ENCODE measurements around the gene ASIC4.

Gene ASIC4

DNA sequence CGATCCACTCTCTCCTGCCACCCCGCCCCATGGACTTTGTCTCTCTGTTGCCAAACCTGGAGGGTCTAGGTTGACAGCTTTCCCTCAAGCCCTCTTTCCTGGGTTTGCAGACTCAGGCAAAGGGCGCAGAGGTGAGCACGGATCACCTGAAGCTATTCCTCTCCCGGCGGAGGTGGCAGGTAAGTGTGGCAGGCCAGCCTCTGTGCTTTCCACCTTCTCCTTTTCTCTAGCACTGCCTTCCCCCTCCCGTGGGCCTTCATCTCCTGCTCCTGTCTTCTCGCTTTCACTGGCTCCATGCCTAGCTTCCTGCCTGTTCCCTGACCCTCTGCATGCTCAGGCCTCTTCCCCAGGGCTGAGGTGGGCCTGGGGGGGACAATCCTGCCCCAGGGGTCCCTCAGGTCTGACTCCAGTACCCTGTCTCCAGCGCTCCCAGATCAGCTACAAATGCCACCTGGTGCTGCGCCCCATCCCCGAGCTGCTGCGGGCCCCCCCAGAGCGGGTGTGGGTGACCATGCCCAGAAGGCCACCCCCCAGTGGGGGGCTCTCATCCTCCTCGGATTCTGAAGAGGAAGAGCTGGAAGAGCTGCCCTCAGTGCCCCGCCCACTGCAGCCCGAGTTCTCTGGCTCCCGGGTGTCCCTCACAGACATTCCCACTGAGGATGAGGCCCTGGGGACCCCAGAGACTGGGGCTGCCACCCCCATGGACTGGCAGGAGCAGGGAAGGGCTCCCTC, 31.4 kb upstream of the ASIC4 start:
- DNase-seq (ENCODE audit: low spot score) = no peak

DNA sequence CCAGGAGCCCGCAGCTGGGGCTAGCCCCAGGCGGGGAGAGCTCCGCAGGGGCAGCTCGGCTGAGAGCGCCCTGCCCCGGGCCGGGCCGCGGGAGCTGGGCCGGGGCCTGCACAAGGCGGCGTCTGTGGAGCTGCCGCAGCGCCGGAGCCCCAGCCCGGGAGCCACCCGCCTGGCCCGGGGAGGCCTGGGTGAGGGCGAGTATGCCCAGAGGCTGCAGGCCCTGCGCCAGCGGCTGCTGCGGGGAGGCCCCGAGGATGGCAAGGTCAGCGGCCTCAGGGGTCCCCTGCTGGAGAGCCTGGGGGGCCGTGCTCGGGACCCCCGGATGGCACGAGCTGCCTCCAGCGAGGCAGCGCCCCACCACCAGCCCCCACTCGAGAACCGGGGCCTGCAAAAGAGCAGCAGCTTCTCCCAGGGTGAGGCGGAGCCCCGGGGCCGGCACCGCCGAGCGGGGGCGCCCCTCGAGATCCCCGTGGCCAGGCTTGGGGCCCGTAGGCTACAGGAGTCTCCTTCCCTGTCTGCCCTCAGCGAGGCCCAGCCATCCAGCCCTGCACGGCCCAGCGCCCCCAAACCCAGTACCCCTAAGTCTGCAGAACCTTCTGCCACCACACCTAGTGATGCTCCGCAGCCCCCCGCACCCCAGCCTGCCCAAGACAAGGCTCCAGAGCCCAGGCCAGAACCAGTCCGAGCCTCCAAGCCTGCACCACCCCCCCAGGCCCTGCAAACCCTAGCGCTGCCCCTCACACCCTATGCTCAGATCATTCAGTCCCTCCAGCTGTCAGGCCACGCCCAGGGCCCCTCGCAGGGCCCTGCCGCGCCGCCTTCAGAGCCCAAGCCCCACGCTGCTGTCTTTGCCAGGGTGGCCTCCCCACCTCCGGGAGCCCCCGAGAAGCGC, 30.6 kb upstream of the ASIC4 start:
- no peak for DNase-seq (ENCODE audit: low spot score)

DNA sequence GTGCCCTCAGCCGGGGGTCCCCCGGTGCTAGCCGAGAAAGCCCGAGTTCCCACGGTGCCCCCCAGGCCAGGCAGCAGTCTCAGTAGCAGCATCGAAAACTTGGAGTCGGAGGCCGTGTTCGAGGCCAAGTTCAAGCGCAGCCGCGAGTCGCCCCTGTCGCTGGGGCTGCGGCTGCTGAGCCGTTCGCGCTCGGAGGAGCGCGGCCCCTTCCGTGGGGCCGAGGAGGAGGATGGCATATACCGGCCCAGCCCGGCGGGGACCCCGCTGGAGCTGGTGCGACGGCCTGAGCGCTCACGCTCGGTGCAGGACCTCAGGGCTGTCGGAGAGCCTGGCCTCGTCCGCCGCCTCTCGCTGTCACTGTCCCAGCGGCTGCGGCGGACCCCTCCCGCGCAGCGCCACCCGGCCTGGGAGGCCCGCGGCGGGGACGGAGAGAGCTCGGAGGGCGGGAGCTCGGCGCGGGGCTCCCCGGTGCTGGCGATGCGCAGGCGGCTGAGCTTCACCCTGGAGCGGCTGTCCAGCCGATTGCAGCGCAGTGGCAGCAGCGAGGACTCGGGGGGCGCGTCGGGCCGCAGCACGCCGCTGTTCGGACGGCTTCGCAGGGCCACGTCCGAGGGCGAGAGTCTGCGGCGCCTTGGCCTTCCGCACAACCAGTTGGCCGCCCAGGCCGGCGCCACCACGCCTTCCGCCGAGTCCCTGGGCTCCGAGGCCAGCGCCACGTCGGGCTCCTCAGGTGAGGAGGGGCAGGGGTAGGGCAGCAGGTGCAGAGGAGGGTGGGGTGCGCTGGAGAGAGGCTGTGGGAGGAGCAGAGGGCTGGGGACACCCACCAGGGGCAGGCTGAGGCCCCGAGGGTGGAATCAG, 29.7 kb upstream of the ASIC4 start:
- no peak for DNase-seq (ENCODE audit: low spot score)

DNA sequence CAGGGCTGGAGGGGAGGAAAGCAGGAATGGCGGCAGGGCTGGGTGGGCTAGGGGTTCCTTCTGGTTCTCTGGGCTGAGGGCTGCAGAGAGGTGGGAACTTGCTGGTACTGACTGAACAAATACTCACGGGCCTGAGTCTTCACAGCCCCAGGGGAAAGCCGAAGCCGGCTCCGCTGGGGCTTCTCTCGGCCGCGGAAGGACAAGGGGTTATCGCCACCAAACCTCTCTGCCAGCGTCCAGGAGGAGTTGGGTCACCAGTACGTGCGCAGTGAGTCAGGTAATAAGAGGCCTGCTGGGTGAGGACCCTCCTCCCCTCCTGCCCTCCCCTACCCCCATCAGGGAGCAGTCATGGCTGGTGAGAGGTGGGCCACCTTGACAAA, 29.1 kb upstream of the ASIC4 start:
- DNase-seq (ENCODE audit: low spot score) = no peak

DNA sequence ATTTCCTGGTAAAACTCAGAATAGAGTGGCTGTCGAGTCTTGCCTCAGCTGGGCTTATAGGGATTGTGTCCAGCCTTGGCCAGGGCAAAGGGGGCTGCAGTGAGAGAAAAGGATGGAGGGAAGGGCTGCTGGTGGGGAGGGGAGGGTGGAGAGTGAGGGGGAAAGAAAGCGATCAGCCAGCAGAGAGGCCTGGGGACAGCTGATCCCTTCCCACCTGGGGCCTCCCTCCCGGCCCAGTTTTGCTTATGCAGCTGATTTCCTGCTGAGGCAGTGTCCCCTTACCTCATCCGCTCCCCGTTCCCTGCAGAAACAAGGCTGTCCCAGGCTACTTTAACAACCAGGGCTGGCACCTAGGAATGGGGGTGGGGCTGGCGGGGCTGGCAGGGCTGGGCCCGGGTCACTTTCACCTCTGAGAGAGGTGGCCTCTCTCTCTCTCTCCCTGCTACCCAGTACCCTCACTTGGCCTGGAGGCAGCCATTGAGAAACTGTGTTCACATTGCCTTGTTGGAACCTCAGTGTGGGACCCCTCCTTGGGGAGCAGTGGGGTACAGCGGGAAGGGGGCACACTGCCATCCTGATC, 27.8 kb upstream of the ASIC4 start:
- DNase-seq (ENCODE audit: low spot score) = no peak

DNA sequence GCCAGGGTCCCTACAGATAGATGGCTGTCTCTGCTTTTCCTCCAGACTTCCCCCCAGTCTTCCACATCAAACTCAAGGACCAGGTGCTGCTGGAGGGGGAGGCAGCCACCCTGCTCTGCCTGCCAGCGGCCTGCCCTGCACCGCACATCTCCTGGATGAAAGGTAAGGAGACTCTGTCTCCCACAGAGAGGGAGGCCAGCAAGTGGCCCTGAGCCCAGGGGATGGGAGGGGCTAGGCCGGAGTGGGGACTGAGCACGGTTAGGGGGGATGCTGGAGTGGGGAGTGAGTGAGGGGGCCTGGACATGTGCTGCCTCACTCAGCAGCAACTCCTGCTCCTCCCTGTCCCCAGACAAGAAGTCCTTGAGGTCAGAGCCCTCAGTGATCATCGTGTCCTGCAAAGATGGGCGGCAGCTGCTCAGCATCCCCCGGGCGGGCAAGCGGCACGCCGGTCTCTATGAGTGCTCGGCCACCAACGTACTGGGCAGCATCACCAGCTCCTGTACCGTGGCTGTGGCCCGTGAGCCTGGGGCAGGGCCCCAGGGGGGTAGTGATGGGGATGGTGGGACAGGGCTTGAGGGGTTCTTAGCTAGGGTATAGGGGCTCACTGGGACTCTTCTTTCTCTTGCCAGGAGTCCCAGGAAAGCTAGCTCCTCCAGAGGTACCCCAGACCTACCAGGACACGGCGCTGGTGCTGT, 26.0 kb upstream of the ASIC4 start:
- DNase-seq (ENCODE audit: low spot score) = no peak

DNA sequence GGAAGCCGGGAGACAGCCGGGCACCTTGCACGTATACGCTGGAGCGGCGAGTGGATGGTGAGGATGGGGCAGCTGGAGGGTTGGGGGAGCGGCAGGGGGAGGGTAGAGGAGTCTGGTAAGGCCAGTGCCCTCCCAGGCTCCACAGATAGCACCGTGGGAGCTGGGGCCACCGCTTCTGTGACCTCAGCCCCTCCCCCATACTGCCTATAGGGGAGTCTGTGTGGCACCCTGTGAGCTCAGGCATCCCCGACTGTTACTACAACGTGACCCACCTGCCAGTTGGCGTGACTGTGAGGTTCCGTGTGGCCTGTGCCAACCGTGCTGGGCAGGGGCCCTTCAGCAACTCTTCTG, 25.5 kb upstream of the ASIC4 start:
- DNase-seq (ENCODE audit: low spot score) = no peak

DNA sequence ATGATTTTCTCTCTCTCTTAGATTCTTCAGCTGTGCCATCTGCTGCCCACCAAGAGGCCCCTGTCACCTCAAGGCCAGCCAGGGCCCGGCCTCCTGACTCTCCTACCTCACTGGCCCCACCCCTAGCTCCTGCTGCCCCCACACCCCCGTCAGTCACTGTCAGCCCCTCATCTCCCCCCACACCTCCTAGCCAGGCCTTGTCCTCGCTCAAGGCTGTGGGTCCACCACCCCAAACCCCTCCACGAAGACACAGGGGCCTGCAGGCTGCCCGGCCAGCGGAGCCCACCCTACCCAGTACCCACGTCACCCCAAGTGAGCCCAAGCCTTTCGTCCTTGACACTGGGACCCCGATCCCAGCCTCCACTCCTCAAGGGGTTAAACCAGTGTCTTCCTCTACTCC, 25.0 kb upstream of the ASIC4 start:
- DNase-seq (ENCODE audit: low spot score) = no peak

DNA sequence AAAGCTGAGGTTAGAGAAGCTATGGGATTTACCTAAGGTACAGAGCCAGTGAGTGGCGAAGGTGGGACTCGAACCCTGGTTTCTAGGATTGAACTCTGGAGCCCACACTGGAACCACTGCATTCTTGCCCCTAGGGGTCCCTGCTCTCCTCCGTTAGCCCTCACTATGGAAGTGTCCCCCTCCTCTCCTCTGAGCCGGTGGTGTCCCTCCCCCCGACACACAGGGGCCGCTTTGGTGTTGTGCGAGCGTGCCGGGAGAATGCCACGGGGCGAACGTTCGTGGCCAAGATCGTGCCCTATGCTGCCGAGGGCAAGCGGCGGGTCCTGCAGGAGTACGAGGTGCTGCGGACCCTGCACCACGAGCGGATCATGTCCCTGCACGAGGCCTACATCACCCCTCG, 24.1 kb upstream of the ASIC4 start:
- DNase-seq (ENCODE audit: low spot score) = no peak

DNA sequence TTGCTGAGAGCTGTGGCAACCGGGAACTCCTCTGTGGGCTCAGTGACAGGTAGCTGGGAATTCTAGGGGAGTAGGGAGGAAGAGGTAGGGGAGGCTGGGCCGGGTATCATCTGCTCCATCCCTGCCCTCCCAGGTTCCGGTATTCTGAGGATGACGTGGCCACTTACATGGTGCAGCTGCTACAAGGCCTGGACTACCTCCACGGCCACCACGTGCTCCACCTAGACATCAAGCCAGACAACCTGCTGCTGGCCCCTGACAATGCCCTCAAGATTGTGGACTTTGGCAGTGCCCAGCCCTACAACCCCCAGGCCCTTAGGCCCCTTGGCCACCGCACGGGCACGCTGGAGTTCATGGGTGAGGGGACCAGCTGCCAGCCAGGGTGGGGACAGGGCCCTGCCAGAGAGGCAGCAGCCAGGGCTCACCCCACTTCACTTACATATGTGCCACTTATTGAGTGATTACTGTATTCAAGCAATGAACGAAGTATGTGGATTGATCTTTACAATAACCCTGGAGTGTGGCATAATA, 23.6 kb upstream of the ASIC4 start:
- DNase-seq (ENCODE audit: low spot score) = no peak

DNA sequence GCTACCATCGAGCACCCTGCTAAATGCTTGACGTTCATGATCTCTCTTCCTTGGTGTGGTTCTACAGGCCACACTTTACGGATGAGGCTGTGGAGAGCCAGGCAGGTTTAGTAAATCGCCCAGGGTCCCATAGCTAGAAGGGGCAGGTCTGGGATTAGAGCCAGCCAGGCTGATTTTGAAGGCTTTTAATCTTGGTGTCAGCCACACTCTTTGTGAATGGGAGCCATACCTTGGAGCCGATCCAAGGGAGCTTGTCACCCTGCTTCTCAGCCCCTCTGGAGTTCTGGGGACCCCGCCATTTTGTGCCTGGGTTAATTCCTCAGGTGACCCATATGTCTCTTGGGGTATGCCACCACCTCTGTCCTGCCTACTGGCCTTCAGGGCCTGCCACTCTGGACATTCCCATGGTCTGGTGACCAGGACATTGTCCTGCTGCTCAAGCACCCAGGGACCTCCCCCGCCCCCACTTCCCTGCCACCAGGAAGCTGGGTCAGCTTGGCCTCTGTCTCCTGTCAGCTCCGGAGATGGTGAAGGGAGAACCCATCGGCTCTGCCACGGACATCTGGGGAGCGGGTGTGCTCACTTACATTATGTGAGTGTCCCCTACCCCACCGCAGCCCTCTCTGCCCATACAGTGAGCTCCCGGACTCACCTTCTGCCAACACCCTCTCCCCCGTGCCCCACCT, 22.9 kb upstream of the ASIC4 start:
- DNase-seq (ENCODE audit: low spot score) = no peak

DNA sequence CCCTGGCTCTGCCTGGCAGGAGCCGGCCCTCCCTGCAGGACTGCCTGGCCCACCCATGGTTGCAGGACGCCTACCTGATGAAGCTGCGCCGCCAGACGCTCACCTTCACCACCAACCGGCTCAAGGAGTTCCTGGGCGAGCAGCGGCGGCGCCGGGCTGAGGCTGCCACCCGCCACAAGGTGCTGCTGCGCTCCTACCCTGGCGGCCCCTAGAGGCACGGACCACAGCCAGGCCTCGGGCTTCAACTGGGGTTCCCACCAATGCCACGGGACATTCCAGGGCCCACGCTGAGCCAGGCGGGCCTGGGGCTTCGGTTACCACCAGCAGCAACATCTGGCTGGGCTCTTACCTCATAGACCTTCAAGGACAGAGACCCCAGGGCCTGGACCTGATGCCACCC, 21.7 kb upstream of the ASIC4 start:
- no peak for DNase-seq (ENCODE audit: low spot score)

DNA sequence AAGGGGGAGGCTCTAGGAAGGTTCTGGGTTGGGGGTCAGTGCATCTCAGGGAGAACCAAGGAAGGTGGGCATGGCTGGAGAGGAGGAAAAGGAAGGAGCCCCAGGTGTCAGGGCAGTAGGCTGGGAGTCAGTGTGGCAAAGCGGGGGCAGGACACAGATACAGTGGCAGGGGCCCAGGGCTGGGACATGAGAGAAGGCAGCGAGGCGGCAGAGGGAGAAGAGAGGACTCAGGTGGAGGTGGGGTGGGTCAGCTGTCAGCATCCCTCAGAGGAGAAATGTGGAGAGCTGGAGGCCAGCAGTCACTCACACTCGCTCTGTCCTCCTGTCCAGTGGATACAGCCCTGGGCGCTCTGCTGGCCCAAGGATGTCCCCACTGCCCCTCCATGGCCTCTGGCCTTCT, 21.2 kb upstream of the ASIC4 start:
- no peak for DNase-seq (ENCODE audit: low spot score)

DNA sequence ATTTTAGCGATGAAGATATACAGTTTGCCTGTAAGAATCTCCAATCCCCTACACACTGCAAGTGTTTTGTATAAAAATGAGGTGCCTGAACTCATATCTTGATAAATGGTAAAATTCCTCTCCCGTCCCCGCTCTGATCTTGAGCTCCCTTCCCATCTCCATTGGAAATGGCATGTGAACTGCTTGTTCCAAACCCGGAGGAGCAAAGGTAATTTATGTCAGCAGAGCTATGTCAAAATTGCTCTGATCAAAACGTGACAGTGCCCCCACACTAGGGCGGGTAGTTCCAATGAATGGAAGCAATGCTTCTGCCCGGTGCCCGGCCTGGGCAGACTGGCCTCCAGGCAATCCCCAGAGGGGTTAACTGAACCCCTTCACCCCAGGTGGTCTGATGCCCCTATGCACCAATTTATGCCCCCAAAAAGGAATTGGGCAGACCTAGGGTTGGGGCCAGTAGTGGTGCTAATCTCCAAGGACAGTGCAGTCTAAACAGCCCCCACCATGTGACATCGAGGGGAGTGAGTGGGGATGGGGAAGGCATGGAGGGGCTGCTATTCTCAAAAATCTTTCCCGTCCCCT, 19.2 kb upstream of the ASIC4 start:
- no peak for DNase-seq (ENCODE audit: low spot score)

DNA sequence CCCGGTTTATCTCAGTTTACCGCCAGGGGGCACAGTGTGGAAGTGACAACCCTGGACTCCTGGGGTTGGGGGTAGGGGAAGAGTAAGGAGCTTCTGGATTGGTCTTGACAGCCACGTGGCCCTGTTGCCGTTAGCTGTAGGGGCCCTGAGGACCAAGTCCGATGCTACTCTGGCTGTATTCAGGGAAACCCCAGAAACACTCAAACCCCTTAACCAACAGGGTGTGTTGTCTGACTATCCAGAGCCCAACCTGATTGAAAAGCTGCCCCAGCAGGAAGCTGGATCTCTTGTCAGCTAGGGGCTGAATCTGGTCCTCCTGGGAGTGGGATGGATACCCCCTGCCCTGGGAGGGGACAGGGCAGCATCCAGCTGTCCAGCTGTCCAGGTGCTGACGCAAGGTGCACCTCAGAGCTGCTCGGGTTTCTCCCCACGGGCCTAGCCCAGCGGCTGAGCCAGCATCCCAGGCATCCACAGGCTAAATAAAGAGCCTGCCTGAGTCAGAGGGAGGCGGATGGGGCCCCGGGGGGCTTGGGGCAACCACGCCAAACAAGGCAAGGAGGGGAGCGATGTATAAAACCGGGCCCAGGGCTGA, 18.7 kb upstream of the ASIC4 start:
- DNase-seq (ENCODE audit: low spot score) = peak; percentile 80

DNA sequence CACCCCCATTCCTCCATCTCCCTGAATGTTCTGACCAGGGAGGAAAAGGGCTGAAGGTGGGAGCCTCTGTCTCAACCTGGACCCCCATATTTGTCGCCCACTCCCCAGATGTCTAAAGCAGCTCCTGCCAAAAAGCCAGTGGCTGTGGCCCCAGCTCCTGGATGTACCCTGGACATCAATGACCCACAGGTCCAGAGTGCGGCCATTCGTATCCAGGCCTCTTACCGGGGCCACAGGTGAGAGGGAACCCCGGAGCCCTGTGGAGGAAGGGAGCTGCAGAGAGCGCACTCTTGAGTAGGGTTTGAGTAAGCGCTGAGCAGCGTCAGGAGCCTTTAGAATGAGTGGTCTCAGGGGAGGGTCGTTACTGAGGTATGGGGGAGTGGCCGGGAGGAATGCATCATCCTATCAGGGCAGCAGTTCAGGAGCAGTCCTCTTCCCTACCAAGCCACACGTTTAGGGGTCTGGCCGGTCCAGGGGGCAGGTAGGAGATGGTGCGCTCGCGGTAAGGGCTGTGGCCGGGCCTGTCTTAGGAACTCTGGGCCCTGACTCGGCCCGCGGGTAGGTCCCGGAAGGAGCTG, 17.9 kb upstream of the ASIC4 start:
- no peak for DNase-seq (ENCODE audit: low spot score)

DNA sequence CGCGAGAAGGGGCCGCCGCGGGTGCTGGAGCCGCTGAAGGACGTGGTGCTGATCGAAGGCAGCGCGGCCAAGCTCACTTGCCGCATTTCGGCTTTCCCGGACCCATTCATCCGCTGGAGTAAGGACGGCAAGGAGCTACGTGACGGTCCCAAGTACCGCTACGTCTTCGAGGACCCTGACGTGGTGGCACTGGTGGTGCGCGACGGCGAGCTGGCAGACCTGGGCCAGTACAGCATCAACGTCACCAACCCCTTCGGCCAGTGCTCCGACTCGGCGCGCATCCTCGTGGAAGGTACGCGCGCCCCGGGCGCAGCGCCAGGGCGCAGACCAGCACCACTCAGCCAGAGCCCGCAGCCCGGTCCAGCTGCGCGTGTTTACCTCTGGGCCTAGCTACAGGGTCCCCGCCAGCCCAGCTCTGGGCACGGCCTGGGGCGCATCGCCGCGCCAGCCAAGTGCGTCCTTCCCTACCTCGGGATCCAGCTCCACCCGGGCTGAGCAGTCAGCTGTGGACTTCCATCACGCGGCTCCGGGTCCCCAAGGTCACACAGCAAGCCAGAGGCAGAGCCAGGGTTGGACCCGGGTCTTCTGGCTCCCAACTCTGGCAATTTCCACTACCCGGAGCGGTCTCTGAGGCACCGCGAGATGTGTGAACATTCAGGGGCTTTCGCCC, 17.3 kb upstream of the ASIC4 start:
- no peak for DNase-seq (ENCODE audit: low spot score)

DNA sequence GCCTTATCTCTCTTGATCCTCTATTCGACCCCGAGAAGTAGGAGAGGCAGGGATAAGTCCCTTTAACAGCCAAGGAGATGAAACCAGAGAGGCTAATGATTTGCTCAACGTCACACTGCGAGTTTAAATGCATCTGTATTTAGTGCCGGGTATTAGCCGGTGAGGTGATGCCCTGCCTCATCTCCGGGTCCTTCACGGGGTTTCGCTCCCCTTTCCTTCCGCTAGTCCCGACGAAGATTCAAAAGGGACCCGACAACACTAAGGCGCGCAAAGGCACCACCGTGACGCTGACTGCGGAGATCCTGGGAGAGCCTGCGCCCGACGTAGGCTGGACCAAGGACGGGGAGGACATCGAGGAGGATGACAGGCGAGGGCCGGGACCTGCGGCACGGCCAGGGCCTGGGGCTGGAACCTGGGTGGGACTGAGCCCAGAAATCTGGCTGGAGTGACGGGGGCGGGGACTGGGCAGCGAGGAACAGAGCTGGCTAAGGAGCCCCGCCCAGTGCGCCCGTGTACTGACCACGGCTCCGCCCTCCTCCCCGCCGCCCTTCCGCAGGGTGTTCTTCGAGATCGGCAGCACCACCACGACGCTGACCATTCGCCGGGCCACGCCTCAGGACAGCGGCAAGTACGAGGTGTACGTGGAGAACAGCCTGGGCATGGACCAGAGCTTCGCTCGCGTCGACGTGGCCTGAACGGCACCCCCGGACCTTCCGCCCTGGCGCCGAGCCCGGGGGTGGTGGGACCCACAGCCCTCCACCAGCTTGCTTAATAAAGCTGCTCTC, 16.6 kb upstream of the ASIC4 start:
- DNase-seq (ENCODE audit: low spot score) = peak; percentile 82

Data from Ammon's horn (tissue), 1 donor.